ENCODE data around the gene DOCK4.

GRCh38 chr7:112001091-112001826 lies 204.9 kb downstream of the DOCK4 start:
- no peak for TF ChIP-seq RAD21 (IDR thresholded peaks at IDR 0.05; ENCODE audit: low read depth)
- no peak for TF ChIP-seq TAF1 (IDR thresholded peaks at IDR 0.05; ENCODE audit: low read depth)
- TF ChIP-seq REST (IDR thresholded peaks at IDR 0.05; ENCODE audit: low read depth) = no peak
- no peak for TF ChIP-seq YY1 (IDR thresholded peaks at IDR 0.05; ENCODE audit: low read depth)
- no peak for TF ChIP-seq USF1 (IDR thresholded peaks at IDR 0.05)
- TF ChIP-seq CEBPB (IDR thresholded peaks at IDR 0.05) = no peak
- TF ChIP-seq EP300 (IDR thresholded peaks at IDR 0.05; ENCODE audit: borderline replicate concordance) = no peak
- no peak for TF ChIP-seq EGR1 (IDR thresholded peaks at IDR 0.05)
